ENCODE results near the gene AOAH.

AOAH gene

GRCh38 chr7:36652431-36652830, 71.9 kb downstream of the AOAH start:
- Histone ChIP-seq H3K79me2 (ENCODE audit: low read length) (no peaks in the 10 kb centered on the region), H3K4me1 (ENCODE audit: low read length) (no peaks in the 10 kb centered on the region), H3K9me3 (replicated peaks; ENCODE audit: insufficient read depth, low read length) (no peaks in the 10 kb centered on the region), H3K4me3 (ENCODE audit: low read length) (no peak overlapping the region), H3K27me3 (replicated peaks; ENCODE audit: insufficient read depth, low read length) (no peaks in the 10 kb centered on the region), H4K20me1 (ENCODE audit: insufficient read depth, low read length) (no peaks in the 10 kb centered on the region), H2AFZ (ENCODE audit: low read length) (no peak overlapping the region), H3F3A (ENCODE audit: insufficient read depth, low read length) (no peaks in the 10 kb centered on the region), H3K9ac (ENCODE audit: low read length) (no peak overlapping the region), H3K36me3 (replicated peaks; ENCODE audit: insufficient read depth, low read length) (no peaks in the 10 kb centered on the region), H3K4me2 (ENCODE audit: low read depth, low read length) (no peak overlapping the region), H3K27ac (ENCODE audit: low read length) (no peak overlapping the region), H3K9me2 (replicated peaks; ENCODE audit: insufficient read depth, low read length) (no peaks in the 10 kb centered on the region)
- no peak for TF ChIP-seq EZH2 (optimal IDR thresholded peaks at IDR 0.05; ENCODE audit: low read depth, low read length)
- TF ChIP-seq CTCF (IDR thresholded peaks at IDR 0.05; ENCODE audit: low read length): no peak
- TF ChIP-seq EZH2phosphoT487 (IDR thresholded peaks at IDR 0.05; ENCODE audit: low read length): no peak
- no peak for DNase-seq

DNA sequence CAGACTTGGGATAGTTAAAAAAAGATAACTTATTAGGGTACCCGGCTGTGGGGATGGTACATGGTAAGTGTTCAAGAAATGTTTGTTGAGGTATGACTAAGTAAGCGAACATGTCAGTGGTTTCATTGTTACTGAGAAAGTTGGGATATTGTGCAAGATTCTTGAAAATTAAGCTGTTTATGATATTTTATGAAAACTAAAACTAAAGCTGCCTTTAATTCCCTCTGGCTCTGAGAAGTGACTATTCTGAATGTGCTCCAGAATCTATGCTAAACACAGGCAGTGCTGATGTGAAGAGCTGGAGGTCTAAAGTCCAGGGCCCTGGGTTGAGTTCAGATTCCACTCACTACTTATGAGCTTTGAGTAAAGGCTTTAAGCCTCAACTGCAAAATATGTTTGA, 72.9 kb downstream of the AOAH start:
- Histone ChIP-seq H3K36me3 (replicated peaks; ENCODE audit: insufficient read depth, low read length) (no peaks in the 10 kb centered on the region), H3K4me1 (ENCODE audit: low read length) (no peaks in the 10 kb centered on the region), H3K9ac (ENCODE audit: low read length) (no peak overlapping the region), H3K4me2 (ENCODE audit: low read depth, low read length) (no peak overlapping the region), H3K79me2 (ENCODE audit: low read length) (no peaks in the 10 kb centered on the region), H3F3A (ENCODE audit: insufficient read depth, low read length) (no peaks in the 10 kb centered on the region), H4K20me1 (ENCODE audit: insufficient read depth, low read length) (no peaks in the 10 kb centered on the region), H3K27me3 (replicated peaks; ENCODE audit: insufficient read depth, low read length) (no peaks in the 10 kb centered on the region), H3K9me2 (replicated peaks; ENCODE audit: insufficient read depth, low read length) (no peaks in the 10 kb centered on the region), H3K4me3 (ENCODE audit: low read length) (no peak overlapping the region), H3K27ac (ENCODE audit: low read length) (no peak overlapping the region), H3K9me3 (replicated peaks; ENCODE audit: insufficient read depth, low read length) (no peaks in the 10 kb centered on the region), H2AFZ (ENCODE audit: low read length) (no peak overlapping the region)
- TF ChIP-seq EZH2phosphoT487 (IDR thresholded peaks at IDR 0.05; ENCODE audit: low read length) (no peak), EZH2 (optimal IDR thresholded peaks at IDR 0.05; ENCODE audit: low read depth, low read length) (no peak), CTCF (IDR thresholded peaks at IDR 0.05; ENCODE audit: low read length) (no peak)
- no peak for DNase-seq

- no peak for DNase-seq
- H2AFZ ChIP-seq (ENCODE audit: low read length): no peak overlapping the region
- no peaks in the 10 kb centered on the region for H4K20me1 ChIP-seq (ENCODE audit: insufficient read depth, low read length)
- no peak overlapping the region for H3K4me3 ChIP-seq (ENCODE audit: low read length)
- H3K4me1 ChIP-seq (ENCODE audit: low read length): no peaks in the 10 kb centered on the region
- no peak overlapping the region for H3K27ac ChIP-seq (ENCODE audit: low read length)
- H3K9me3 ChIP-seq (replicated peaks; ENCODE audit: insufficient read depth, low read length): no peaks in the 10 kb centered on the region
- no peaks in the 10 kb centered on the region for H3K36me3 ChIP-seq (replicated peaks; ENCODE audit: insufficient read depth, low read length)
- no peaks in the 10 kb centered on the region for H3F3A ChIP-seq (ENCODE audit: insufficient read depth, low read length)
- TF ChIP-seq EZH2 (optimal IDR thresholded peaks at IDR 0.05; ENCODE audit: low read depth, low read length) (no peak), CTCF (IDR thresholded peaks at IDR 0.05; ENCODE audit: low read length) (no peak)
- no peaks in the 10 kb centered on the region for H3K9me2 ChIP-seq (replicated peaks; ENCODE audit: insufficient read depth, low read length)
- no peaks in the 10 kb centered on the region for H3K27me3 ChIP-seq (replicated peaks; ENCODE audit: insufficient read depth, low read length)
- no peak overlapping the region for H3K9ac ChIP-seq (ENCODE audit: low read length)
- no peaks in the 10 kb centered on the region for H3K79me2 ChIP-seq (ENCODE audit: low read length)
- no peak overlapping the region for H3K4me2 ChIP-seq (ENCODE audit: low read depth, low read length)
Observed at GRCh38 chr7:36650766-36651312, 73.5 kb downstream of the AOAH start.
